WTC11 (cell line): ENCODE data around the gene ATG2B.

Source experiments
- TF ChIP-seq, protein P1 (sequence below): sonication (generic); formaldehyde crosslinking; conservative IDR thresholded peaks from 2 replicates; pipeline ENCODE4 v1.8.1; 2022; ENCODE audit warnings: mild to moderate bottlenecking, missing genetic modification reagents
- TF ChIP-seq, protein P2 (sequence below): fragments of 200-600 bp; IDR thresholded peaks from 2 replicates; pipeline ENCODE4 v1.8.0; 2022; ENCODE audit warnings: antibody characterized with exemption

DNA sequence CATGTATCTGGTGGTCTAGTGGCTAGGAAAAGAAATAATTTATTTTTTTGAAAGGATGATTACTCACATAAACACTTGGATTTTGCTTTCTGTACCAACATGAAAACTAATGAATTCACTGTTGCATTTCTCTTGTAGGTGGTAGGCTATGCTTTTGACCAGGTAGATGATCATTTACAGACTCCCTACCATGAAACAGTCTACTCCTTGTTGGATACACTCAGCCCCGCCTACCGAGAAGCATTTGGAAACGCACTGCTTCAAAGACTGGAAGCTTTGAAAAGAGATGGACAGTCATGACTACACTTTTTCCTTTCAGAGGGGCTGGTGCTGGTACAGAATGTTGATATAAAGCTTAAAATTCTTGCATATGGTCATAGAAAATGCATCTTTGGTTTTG lies 22.2 kb upstream of the ATG2B start:
- TF ChIP-seq, protein P1, sequence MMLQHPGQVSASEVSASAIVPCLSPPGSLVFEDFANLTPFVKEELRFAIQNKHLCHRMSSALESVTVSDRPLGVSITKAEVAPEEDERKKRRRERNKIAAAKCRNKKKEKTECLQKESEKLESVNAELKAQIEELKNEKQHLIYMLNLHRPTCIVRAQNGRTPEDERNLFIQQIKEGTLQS (CRISPR knock-in tag): no peak
- TF ChIP-seq, protein P2, sequence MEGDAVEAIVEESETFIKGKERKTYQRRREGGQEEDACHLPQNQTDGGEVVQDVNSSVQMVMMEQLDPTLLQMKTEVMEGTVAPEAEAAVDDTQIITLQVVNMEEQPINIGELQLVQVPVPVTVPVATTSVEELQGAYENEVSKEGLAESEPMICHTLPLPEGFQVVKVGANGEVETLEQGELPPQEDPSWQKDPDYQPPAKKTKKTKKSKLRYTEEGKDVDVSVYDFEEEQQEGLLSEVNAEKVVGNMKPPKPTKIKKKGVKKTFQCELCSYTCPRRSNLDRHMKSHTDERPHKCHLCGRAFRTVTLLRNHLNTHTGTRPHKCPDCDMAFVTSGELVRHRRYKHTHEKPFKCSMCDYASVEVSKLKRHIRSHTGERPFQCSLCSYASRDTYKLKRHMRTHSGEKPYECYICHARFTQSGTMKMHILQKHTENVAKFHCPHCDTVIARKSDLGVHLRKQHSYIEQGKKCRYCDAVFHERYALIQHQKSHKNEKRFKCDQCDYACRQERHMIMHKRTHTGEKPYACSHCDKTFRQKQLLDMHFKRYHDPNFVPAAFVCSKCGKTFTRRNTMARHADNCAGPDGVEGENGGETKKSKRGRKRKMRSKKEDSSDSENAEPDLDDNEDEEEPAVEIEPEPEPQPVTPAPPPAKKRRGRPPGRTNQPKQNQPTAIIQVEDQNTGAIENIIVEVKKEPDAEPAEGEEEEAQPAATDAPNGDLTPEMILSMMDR: no peak
